ENCODE measurements around the gene CARHSP1. TPM values are rescaled to one million over a fixed set of nuclear protein-coding genes. Genes with fewer than 3 reads are reported as not detected.

Gene CARHSP1
- total and polyA plus RNA-seq, 2 experiments from 2014 or later: 140 to 167 TPM

- TF ChIP-seq EZH2 (IDR thresholded peaks at IDR 0.05; ENCODE audit: borderline replicate concordance): no peak
- TF ChIP-seq, protein P1, sequence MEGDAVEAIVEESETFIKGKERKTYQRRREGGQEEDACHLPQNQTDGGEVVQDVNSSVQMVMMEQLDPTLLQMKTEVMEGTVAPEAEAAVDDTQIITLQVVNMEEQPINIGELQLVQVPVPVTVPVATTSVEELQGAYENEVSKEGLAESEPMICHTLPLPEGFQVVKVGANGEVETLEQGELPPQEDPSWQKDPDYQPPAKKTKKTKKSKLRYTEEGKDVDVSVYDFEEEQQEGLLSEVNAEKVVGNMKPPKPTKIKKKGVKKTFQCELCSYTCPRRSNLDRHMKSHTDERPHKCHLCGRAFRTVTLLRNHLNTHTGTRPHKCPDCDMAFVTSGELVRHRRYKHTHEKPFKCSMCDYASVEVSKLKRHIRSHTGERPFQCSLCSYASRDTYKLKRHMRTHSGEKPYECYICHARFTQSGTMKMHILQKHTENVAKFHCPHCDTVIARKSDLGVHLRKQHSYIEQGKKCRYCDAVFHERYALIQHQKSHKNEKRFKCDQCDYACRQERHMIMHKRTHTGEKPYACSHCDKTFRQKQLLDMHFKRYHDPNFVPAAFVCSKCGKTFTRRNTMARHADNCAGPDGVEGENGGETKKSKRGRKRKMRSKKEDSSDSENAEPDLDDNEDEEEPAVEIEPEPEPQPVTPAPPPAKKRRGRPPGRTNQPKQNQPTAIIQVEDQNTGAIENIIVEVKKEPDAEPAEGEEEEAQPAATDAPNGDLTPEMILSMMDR (IDR thresholded peaks at IDR 0.05; ENCODE audit: poor library complexity): no peak
- Histone ChIP-seq H3K36me3 (replicated peaks; ENCODE audit: insufficient read depth, low read depth) (no peaks in the 10 kb centered on the region), H3K9me2 (replicated peaks; ENCODE audit: insufficient read depth) (no peaks in the 10 kb centered on the region), H3K4me3 (no peak overlapping the region), H3K9me3 (ENCODE audit: low read depth) (no peaks in the 10 kb centered on the region), H4K20me1 (ENCODE audit: insufficient read depth, poor library complexity, severe bottlenecking) (no peaks in the 10 kb centered on the region), H3K4me2 (no peak overlapping the region), H3K4me1 (ENCODE audit: insufficient read depth) (no peaks in the 10 kb centered on the region), H2AFZ (no peak overlapping the region), H3K27ac (no peak overlapping the region), H3K27me3 (no peaks in the 10 kb centered on the region), H3K79me2 (no peaks in the 10 kb centered on the region)
- WGBS (ENCODE audit: low lambda C conversion rate, missing lambda C conversion rate): 97% methylated on average over 3 of the region's 3 CpGs
- DNase-seq (ENCODE audit: low spot score): no peak
Observed at GRCh38 chr16:8898660-8899318, 30.0 kb upstream of the CARHSP1 start.

DNA sequence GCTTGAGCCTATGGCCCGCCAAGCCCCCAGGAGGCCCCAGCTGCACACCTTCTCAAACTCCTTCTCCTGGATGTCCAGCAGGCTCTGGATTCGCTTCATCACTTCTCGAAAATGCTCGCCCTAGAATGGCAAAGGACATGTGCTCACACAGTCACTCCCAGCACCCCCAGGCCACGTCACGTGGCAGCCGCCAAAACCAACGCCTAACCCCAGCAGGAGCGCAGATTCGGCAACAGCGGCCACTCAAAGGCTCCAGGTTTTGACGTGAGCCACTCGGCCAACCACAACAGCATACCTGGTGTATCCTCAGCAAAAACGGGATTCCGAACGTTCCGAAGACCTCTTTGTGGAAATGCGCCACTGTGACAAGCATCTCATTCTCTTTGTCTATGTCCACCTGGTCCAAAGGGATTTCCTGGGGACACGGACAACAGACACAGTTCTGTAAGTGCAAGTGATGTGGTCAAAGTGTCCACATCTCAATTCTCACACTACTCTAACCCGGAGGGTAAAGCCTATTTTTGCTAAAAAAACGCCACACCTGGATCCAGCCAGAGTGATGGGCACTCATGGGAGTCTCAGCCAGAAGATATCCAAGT, 26.0 kb upstream of the CARHSP1 start:
- no peak overlapping the region for H3K4me3 ChIP-seq
- DNase-seq (ENCODE audit: low spot score): no peak
- TF ChIP-seq, protein P1 (IDR thresholded peaks at IDR 0.05; ENCODE audit: poor library complexity): no peak
- TF ChIP-seq EZH2 (IDR thresholded peaks at IDR 0.05; ENCODE audit: borderline replicate concordance): no peak
- TF ChIP-seq EZH2phosphoT487 (IDR thresholded peaks at IDR 0.05; ENCODE audit: low read depth, severe bottlenecking, unreplicated experiment): no peak
- no peaks in the 10 kb centered on the region for H3K36me3 ChIP-seq (replicated peaks; ENCODE audit: insufficient read depth, low read depth)
- H3K9me3 ChIP-seq (ENCODE audit: low read depth): no peaks in the 10 kb centered on the region
- H3K79me2 ChIP-seq: no peaks in the 10 kb centered on the region
- H4K20me1 ChIP-seq (ENCODE audit: insufficient read depth, poor library complexity, severe bottlenecking): no peaks in the 10 kb centered on the region
- no peak overlapping the region for H2AFZ ChIP-seq
- H3K4me2 ChIP-seq: no peak overlapping the region
- WGBS (ENCODE audit: low lambda C conversion rate, missing lambda C conversion rate): 98% methylated on average over 21 of the region's 21 CpGs
- H3K27me3 ChIP-seq: no peaks in the 10 kb centered on the region
- no peak overlapping the region for H3K27ac ChIP-seq
- no peaks in the 10 kb centered on the region for H3K4me1 ChIP-seq (ENCODE audit: insufficient read depth)
- no peaks in the 10 kb centered on the region for H3K9me2 ChIP-seq (replicated peaks; ENCODE audit: insufficient read depth)

DNA sequence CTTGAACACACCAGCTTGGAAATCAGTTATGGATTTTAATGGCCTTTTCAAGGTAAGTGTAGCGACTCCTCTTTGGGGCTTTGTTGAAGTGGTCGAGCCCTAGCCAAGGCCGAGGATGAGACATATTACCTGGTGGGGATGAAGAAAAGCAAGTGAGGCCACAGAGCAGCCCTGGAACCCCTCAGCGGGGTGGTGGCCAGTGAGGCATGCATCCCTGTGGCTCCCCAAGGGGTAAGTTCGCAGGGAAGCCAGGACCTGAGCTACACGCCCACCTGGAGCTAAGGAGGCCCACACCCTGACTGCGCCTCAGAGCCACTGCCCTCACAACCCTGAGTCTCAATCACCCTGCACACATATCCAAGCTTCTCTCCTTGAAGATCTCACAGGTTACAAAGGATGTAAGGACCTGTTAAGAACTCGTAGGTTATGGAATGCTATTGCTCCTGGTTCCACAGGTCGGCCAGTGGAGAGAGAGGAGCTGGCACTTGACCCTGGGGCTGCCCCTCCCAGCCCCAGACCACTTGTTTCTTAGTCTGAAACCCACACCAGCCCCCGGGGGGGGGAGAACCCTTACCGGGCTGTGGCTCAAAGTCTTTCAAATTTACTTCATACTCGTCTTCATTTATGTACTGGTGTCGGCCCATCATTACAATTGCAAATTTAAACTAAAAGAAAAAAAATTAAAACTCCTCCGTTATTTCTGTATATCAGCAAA, 25.3 kb upstream of the CARHSP1 start:
- H3K4me2 ChIP-seq: no peak overlapping the region
- no peak for DNase-seq (ENCODE audit: low spot score)
- no peaks in the 10 kb centered on the region for H3K9me3 ChIP-seq (ENCODE audit: low read depth)
- no peaks in the 10 kb centered on the region for H4K20me1 ChIP-seq (ENCODE audit: insufficient read depth, poor library complexity, severe bottlenecking)
- H3K79me2 ChIP-seq: no peaks in the 10 kb centered on the region
- H3K4me1 ChIP-seq (ENCODE audit: insufficient read depth): no peaks in the 10 kb centered on the region
- TF ChIP-seq, protein P1 (IDR thresholded peaks at IDR 0.05; ENCODE audit: poor library complexity): no peak
- H3K9me2 ChIP-seq (replicated peaks; ENCODE audit: insufficient read depth): no peaks in the 10 kb centered on the region
- no peak overlapping the region for H3K4me3 ChIP-seq
- no peaks in the 10 kb centered on the region for H3K36me3 ChIP-seq (replicated peaks; ENCODE audit: insufficient read depth, low read depth)
- H2AFZ ChIP-seq: no peak overlapping the region
- no peaks in the 10 kb centered on the region for H3K27me3 ChIP-seq
- H3K27ac ChIP-seq: no peak overlapping the region
- WGBS (ENCODE audit: low lambda C conversion rate, missing lambda C conversion rate): 96% methylated on average over 14 of the region's 14 CpGs
